Keratinocyte (primary cell): ENCODE data around the gene GAPDHS. TPM values are rescaled to one million over a fixed set of nuclear protein-coding genes. Genes with fewer than 3 reads are reported as not detected.

Experiments
- DNase-seq: peaks from one replicate; pipeline ENCODE4 v3.0.0-alpha.2; 2011; ENCODE audit warnings: low read depth, missing footprints, low spot score
- FAIRE-seq: peaks from 2 replicates; lab custom pipeline; 2011; peaks lifted over from hg19 to GRCh38; lab: Jason Lieb, UNC
- H2AFZ ChIP-seq: 2 replicates; pipeline ENCODE4 v1.6.0; 2012; ENCODE audit warnings: low read length, control low read depth, inconsistent platforms; ENCODE audit not compliant: control insufficient read depth
- H3K27ac ChIP-seq: 2 replicates; pipeline ENCODE4 v1.5.1; 2011; ENCODE audit warnings: low read length; ENCODE audit not compliant: control insufficient read depth, insufficient read depth
- H3K27me3 ChIP-seq: 3 replicates; pipeline ENCODE4 v1.6.0; 2011; ENCODE audit warnings: low read length; ENCODE audit not compliant: control insufficient read depth, insufficient read depth; ENCODE audit errors: extremely low read depth
- H3K36me3 ChIP-seq, 2 experiments: 2 replicates in 1 of 2; 3 replicates in 1 of 2; pipeline ENCODE4 v1.5.1; 2011; ENCODE audit warnings: low read length in 2 of 2, mild to moderate bottlenecking in 1 of 2; ENCODE audit not compliant: control insufficient read depth in 2 of 2, insufficient read depth in 2 of 2; ENCODE audit errors: extremely low read depth in 1 of 2
- H3K4me1 ChIP-seq: 3 replicates; pipeline ENCODE4 v1.5.1; 2011; ENCODE audit warnings: low read length; ENCODE audit not compliant: control insufficient read depth, insufficient read depth; ENCODE audit errors: extremely low read depth
- H3K4me2 ChIP-seq: 3 replicates; pipeline ENCODE4 v1.6.0; 2011; ENCODE audit warnings: low read depth, low read length; ENCODE audit not compliant: control insufficient read depth, insufficient read depth; ENCODE audit errors: extremely low read depth
- H3K4me3 ChIP-seq, 3 experiments: fragments of 200-600 bp in 1 of 3; sonication (generic) in 1 of 3; 2 replicates in 2 of 3; 3 replicates in 1 of 3; pipeline ENCODE4 v1.5.1; 2011 to 2016; ENCODE audit warnings: low read length in 3 of 3, mild to moderate bottlenecking in 3 of 3, control low read depth in 2 of 3, inconsistent platforms in 1 of 3, low read depth in 1 of 3, mixed read lengths in 1 of 3, mixed run types in 1 of 3, moderate library complexity in 1 of 3; ENCODE audit not compliant: control insufficient read depth in 2 of 3, insufficient read depth in 2 of 3; ENCODE audit errors: extremely low read depth in 1 of 3
- H3K79me2 ChIP-seq: 2 replicates; pipeline ENCODE4 v1.6.0; 2012; ENCODE audit warnings: low read length; ENCODE audit not compliant: control insufficient read depth, insufficient read depth
- H3K9ac ChIP-seq: 3 replicates; pipeline ENCODE4 v1.6.0; 2011; ENCODE audit warnings: low read length; ENCODE audit not compliant: control insufficient read depth, insufficient read depth; ENCODE audit errors: extremely low read depth
- H3K9me1 ChIP-seq: 3 replicates; pipeline ENCODE4 v1.6.0; 2011; ENCODE audit warnings: low read length; ENCODE audit not compliant: control insufficient read depth, insufficient read depth; ENCODE audit errors: extremely low read depth
- H3K9me3 ChIP-seq: 2 replicates; pipeline ENCODE4 v1.5.1; 2012; ENCODE audit warnings: low read depth, low read length; ENCODE audit not compliant: control insufficient read depth
- H4K20me1 ChIP-seq: 3 replicates; pipeline ENCODE4 v1.6.0; 2011; ENCODE audit warnings: low read length; ENCODE audit not compliant: control insufficient read depth, insufficient read depth; ENCODE audit errors: extremely low read depth
- CTCF ChIP-seq, 3 experiments: IDR thresholded peaks in 1 of 3; conservative IDR thresholded peaks in 1 of 3; optimal IDR thresholded peaks in 1 of 3; 2 replicates in 2 of 3; 3 replicates in 1 of 3; pipeline versions ENCODE3 to v1.5.1; 2011; ENCODE audit warnings: low read length in 3 of 3, mild to moderate bottlenecking in 3 of 3, moderate library complexity in 2 of 3, control low read depth in 1 of 3, inconsistent platforms in 1 of 3; ENCODE audit not compliant: insufficient read depth in 2 of 3; ENCODE audit errors: extremely low read depth in 1 of 3
- EZH2 ChIP-seq: IDR thresholded peaks from one replicate; pipeline ENCODE4 v1.6.1; 2012; ENCODE audit warnings: inconsistent platforms, mild to moderate bottlenecking, low read length, moderate library complexity
- dilution Hi-C: fragments of 300-500 bp; cut with MboI; formaldehyde crosslinking; loops from one replicate; pipeline ENCODE4 v1.7.0; 2020; ENCODE audit warnings: low sequenced_read_pairs; ENCODE audit not compliant: extremely low pct_ligation_motif_present
- polyA plus RNA-seq, 5 experiments: library from polyadenylated mRNA; depleted of rRNA in 3 of 5; stranded (reverse) in 3 of 5; stranded (forward) in 1 of 5; unstranded in 1 of 5; fragments of >200 nt; gene quantifications; 1 replicate in 1 of 5; 2 replicates in 3 of 5; 3 replicates in 1 of 5; pipeline versions ENCODE4 v1.2.1 to v1.2.3, GENCODE V29; 2011 to 2012; ENCODE audit warnings: missing spikeins in 2 of 5, low read depth in 1 of 5, low replicate concordance in 1 of 5

Gene GAPDHS
- polyA plus RNA-seq, 1 donor (not counting 4 experiments of a cell fraction or from before 2014, with no cell fraction given) = 0.08 TPM

GRCh38 chr19:35500611-35501010 is 32.6 kb upstream of the GAPDHS start:
- H3K4me2 ChIP-seq = no peak overlapping the region
- H3K27ac ChIP-seq = no peak overlapping the region
- no peaks in the 10 kb centered on the region for H3K79me2 ChIP-seq
- peaks cover 4% of the 10 kb centered on the region for H4K20me1 ChIP-seq
- no peak overlapping the region for H3K4me3 ChIP-seq
- H3K36me3 ChIP-seq = peaks cover 29 to 46% of the 10 kb centered on the region in 2 experiments
- H3K9me1 ChIP-seq = no peaks in the 10 kb centered on the region
- TF ChIP-seq EZH2 = no peak
- no peak for TF ChIP-seq CTCF (optimal IDR thresholded peaks at IDR 0.05 in 1 of 3, IDR thresholded peaks at IDR 0.05 in 1 of 3, conservative IDR thresholded peaks at IDR 0.05 in 1 of 3; ENCODE audit: extremely low read depth in 1 of 3, insufficient read depth in 2 of 3, low read length in 3 of 3)
- H3K9me3 ChIP-seq = no peaks in the 10 kb centered on the region
- dilution Hi-C loops = no loop called here
- DNase-seq (no peak), FAIRE-seq (no peak)
- H2AFZ ChIP-seq = no peak overlapping the region
- peaks cover 11% of the 10 kb centered on the region for H3K4me1 ChIP-seq
- no peaks in the 10 kb centered on the region for H3K27me3 ChIP-seq
- no peak overlapping the region for H3K9ac ChIP-seq

- Histone ChIP-seq H3K4me1 (peaks cover 11% of the 10 kb centered on the region), H3K27me3 (no peaks in the 10 kb centered on the region), H3K79me2 (peaks cover 2% of the 10 kb centered on the region), H4K20me1 (peaks cover 4% of the 10 kb centered on the region), H3K9ac (no peak overlapping the region), H3K4me2 (no peak overlapping the region), H3K36me3 (peaks cover 36 to 54% of the 10 kb centered on the region in 2 experiments), H3K27ac (no peak overlapping the region), H3K9me1 (no peaks in the 10 kb centered on the region), H3K4me3 (no peak overlapping the region), H2AFZ (no peak overlapping the region), H3K9me3 (no peaks in the 10 kb centered on the region)
- TF ChIP-seq EZH2 (no peak), CTCF (optimal IDR thresholded peaks at IDR 0.05 in 1 of 3, IDR thresholded peaks at IDR 0.05 in 1 of 3, conservative IDR thresholded peaks at IDR 0.05 in 1 of 3; ENCODE audit: extremely low read depth in 1 of 3, insufficient read depth in 2 of 3, low read length in 3 of 3) (no peak)
- dilution Hi-C loops = no loop called here
- no peak for DNase-seq
- FAIRE-seq = no peak
Observed at GRCh38 chr19:35501684-35502083, 31.6 kb upstream of the GAPDHS start.
